ENCODE results near the gene CPLX1. TPM values are rescaled to one million over a fixed set of nuclear protein-coding genes. Genes with fewer than 3 reads are reported as not detected.
A peak's percentile ranks its signal among the peaks of the same experiment; 100 is the strongest.
"Not testable (repeated sequence)": the region's sequence is repeated elsewhere in the genome, so short reads cannot be mapped to it uniquely, and the experiment has no call there.

CPLX1 gene
- total and polyA plus RNA-seq, 9 donors = 0.47 to 10.2 (median 2.3) TPM

GRCh38 chr4:784401-785331, 41.3 kb downstream of the CPLX1 start:
- peaks cover 10% of the 10 kb centered on the region for H3K4me1 ChIP-seq (ENCODE audit: insufficient read depth)
- TF ChIP-seq CTCF (IDR thresholded peaks at IDR 0.05) (no peak), POLR2A (IDR thresholded peaks at IDR 0.05) (no peak), EP300 (IDR thresholded peaks at IDR 0.05) (no peak)
- H3K4me3 ChIP-seq = no peak overlapping the region
- WGBS, 3 donors = 84 to 87% (median 86%) methylated on average over 57 of the region's 57 CpGs
- H3K36me3 ChIP-seq = no peaks in the 10 kb centered on the region
- no peaks in the 10 kb centered on the region for H3K27me3 ChIP-seq
- no peaks in the 10 kb centered on the region for H3K9me3 ChIP-seq
- no peak overlapping the region for H3K27ac ChIP-seq
- intact Hi-C loops (cut with DNase I) = loop anchor here in 1 of 4 donors (10.0 kb wide), 1 partner anchor 110 kb away; the partner anchor contains the start of genes ATP5ME and MYL5
- peak in 1 of 5 donors; percentile 50 for DNase-seq

- H3K4me3 ChIP-seq = peak overlapping the region; percentile 86
- peak; percentile 98 to 99 (median 99) for DNase-seq
- no peak for TF ChIP-seq CTCF (IDR thresholded peaks at IDR 0.05)
- TF ChIP-seq POLR2A (IDR thresholded peaks at IDR 0.05) = peak; percentile 92
- peak; percentile 26 for TF ChIP-seq EP300 (IDR thresholded peaks at IDR 0.05)
- H3K27me3 ChIP-seq = no peaks in the 10 kb centered on the region
- no peaks in the 10 kb centered on the region for H3K9me3 ChIP-seq
- 0 to 2% (median 1%) methylated on average over 31 to 57 of the region's 57 CpGs for WGBS, 3 donors
- H3K36me3 ChIP-seq = no peaks in the 10 kb centered on the region
- intact Hi-C loops (cut with DNase I) = loop anchor here in 1 of 4 donors (10.0 kb wide), 1 partner anchor 107 kb away; the partner anchor contains the start of genes ATP5ME and MYL5
- peak overlapping the region; percentile 71 to 93 for H3K27ac ChIP-seq
- H3K4me1 ChIP-seq (ENCODE audit: insufficient read depth) = peaks cover 14% of the 10 kb centered on the region
These were observed 44.3 kb downstream of the CPLX1 start for GRCh38 chr4:781493-782216.

- peak in 1 of 5 donors; percentile 54 for DNase-seq
- peak overlapping the region; percentile 71 to 93 for H3K27ac ChIP-seq
- H3K27me3 ChIP-seq = no peaks in the 10 kb centered on the region
- H3K9me3 ChIP-seq = no peaks in the 10 kb centered on the region
- H3K4me3 ChIP-seq = peak overlapping the region; percentile 86
- intact Hi-C loops (cut with DNase I) = loop anchor here in 1 of 4 donors (10.0 kb wide), 1 partner anchor 106 kb away; the partner anchor contains the start of genes ATP5ME and MYL5
- TF ChIP-seq EP300 (IDR thresholded peaks at IDR 0.05) (no peak), CTCF (IDR thresholded peaks at IDR 0.05) (no peak), POLR2A (IDR thresholded peaks at IDR 0.05) (no peak)
- no peaks in the 10 kb centered on the region for H3K36me3 ChIP-seq
- 1 to 2% (median 2%) methylated on average over 35 to 38 of the region's 38 CpGs for WGBS, 3 donors
- H3K4me1 ChIP-seq (ENCODE audit: insufficient read depth) = peaks cover 10% of the 10 kb centered on the region
These were observed 45.0 kb downstream of the CPLX1 start for GRCh38 chr4:780716-781492.

GRCh38 chr4:780255-780654, 45.7 kb downstream of the CPLX1 start:
- 74 to 80% (median 77%) methylated on average over 10 of the region's 10 CpGs for WGBS, 3 donors
- not testable (repeated sequence) for H3K27ac ChIP-seq, DNase-seq, H3K27me3 ChIP-seq, H3K9me3 ChIP-seq, H3K36me3 ChIP-seq
- H3K4me1 ChIP-seq (ENCODE audit: insufficient read depth) = peaks cover 10% of the 10 kb centered on the region
- intact Hi-C loops (cut with DNase I) = loop anchor here in 1 of 4 donors (10.0 kb wide), 1 partner anchor 105 kb away; the partner anchor contains the start of genes ATP5ME and MYL5
- peak overlapping the region; percentile 86 for H3K4me3 ChIP-seq

Data from ovary (tissue), 9 donors.